ENCODE results near the gene IFNA17. TPM values are rescaled to one million over a fixed set of nuclear protein-coding genes. Genes with fewer than 3 reads are reported as not detected.
"Not testable (repeated sequence)": the region's sequence is repeated elsewhere in the genome, so short reads cannot be mapped to it uniquely, and the experiment has no call there.

IFNA17 gene
- polyA plus RNA-seq, 1 donor from 2014 or later: not detected

DNA sequence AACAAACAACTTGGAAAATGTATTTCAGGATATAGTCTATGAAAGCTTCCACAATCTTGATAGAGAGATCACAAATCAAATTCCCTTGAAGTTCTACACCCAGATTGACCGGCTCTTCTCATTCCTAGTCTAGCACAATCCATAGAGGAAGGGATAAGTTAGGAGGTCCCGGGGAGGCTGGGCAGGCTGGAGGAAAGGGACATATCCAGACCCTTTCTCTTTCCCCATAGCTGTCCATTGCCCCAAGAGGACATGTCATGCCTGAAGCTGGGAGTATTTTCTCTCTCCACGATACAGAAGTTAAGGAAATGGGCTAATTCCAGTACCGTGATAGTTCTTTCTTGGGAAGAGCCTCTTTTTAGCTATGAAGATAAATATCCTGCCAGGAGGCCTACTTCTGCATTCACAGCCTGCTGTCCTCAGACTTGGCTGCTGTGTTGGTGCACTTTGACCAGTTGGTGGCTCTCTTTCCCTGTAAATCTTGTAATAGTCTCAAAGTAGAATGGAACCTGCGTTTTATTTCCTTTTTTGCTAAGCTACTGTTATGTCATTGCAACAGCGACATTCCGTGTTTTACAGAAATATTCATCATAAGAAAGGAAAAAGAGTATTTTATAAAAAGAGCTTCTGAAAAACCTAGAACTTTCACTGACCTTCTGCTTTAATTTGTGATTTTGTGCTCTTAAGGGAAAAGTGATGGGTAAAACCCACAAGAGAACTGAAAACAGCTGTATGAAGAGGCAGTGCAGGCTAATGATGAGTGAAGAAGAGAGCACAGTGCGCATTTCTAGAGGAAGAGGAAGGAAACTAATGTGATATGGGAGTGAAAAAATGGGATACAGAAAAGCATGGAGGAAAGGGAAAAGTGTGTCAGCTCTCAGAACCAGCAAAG, 7.7 kb upstream of the IFNA17 start:
- not testable (repeated sequence) for H4K20me1 ChIP-seq (ENCODE audit: insufficient read depth); H3K9ac ChIP-seq (ENCODE audit: low read length); H3K27ac ChIP-seq (ENCODE audit: low read length); H3K9me2 ChIP-seq (ENCODE audit: insufficient read depth, low read length); H3K9me3 ChIP-seq (ENCODE audit: low read length); H2AFZ ChIP-seq (ENCODE audit: low read depth, low read length); H3K79me2 ChIP-seq (replicated peaks; ENCODE audit: insufficient read depth, low read length); H3K36me3 ChIP-seq (ENCODE audit: insufficient read depth, low read length); H3F3A ChIP-seq (ENCODE audit: insufficient read depth, low read length, poor library complexity, severe bottlenecking); H3K4me3 ChIP-seq (ENCODE audit: low read length); H3K27me3 ChIP-seq (ENCODE audit: insufficient read depth, low read depth, low read length); H3K4me2 ChIP-seq (ENCODE audit: low read length)
- TF ChIP-seq RAD21 (conservative IDR thresholded peaks at IDR 0.05) (peak; percentile 64), SMC3 (conservative IDR thresholded peaks at IDR 0.05; ENCODE audit: poor library complexity) (peak; percentile 56)
- TF ChIP-seq, protein P1, sequence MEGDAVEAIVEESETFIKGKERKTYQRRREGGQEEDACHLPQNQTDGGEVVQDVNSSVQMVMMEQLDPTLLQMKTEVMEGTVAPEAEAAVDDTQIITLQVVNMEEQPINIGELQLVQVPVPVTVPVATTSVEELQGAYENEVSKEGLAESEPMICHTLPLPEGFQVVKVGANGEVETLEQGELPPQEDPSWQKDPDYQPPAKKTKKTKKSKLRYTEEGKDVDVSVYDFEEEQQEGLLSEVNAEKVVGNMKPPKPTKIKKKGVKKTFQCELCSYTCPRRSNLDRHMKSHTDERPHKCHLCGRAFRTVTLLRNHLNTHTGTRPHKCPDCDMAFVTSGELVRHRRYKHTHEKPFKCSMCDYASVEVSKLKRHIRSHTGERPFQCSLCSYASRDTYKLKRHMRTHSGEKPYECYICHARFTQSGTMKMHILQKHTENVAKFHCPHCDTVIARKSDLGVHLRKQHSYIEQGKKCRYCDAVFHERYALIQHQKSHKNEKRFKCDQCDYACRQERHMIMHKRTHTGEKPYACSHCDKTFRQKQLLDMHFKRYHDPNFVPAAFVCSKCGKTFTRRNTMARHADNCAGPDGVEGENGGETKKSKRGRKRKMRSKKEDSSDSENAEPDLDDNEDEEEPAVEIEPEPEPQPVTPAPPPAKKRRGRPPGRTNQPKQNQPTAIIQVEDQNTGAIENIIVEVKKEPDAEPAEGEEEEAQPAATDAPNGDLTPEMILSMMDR (IDR thresholded peaks at IDR 0.05; ENCODE audit: poor library complexity, severe bottlenecking): peak; percentile 69

DNA sequence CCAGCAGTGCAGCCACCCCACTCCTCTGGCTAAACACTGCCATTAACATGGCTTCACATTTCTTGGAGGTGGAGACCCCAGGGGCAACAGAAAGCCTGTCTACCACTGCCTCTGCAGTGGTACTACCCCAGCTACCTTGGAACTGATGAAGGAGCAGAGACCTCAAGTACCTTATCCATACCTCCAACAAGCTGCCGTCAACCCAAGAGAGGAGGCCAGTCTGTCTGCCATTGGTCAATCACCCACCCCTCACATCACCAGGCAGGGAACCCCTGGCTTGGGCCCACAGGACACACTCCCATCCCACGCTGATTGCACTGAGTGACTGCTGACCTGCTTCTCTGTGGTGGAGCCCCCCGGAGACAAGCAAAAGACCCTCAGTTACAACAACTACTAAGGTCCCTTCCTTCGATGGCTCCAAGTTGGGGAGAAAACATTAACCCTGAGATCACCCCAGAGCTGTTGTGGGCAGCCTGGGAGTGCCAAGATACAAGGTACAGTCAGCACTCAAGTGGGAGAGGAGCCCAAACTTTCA, 6.2 kb upstream of the IFNA17 start:
- no peak overlapping the region for H3K4me2 ChIP-seq (ENCODE audit: low read length)
- no peaks in the 10 kb centered on the region for H3K79me2 ChIP-seq (replicated peaks; ENCODE audit: insufficient read depth, low read length)
- no peaks in the 10 kb centered on the region for H3K36me3 ChIP-seq (ENCODE audit: insufficient read depth, low read length)
- no peaks in the 10 kb centered on the region for H3K9me3 ChIP-seq (ENCODE audit: low read length)
- H3K27ac ChIP-seq (ENCODE audit: low read length): no peak overlapping the region
- no peaks in the 10 kb centered on the region for H3F3A ChIP-seq (ENCODE audit: insufficient read depth, low read length, poor library complexity, severe bottlenecking)
- no peaks in the 10 kb centered on the region for H3K27me3 ChIP-seq (ENCODE audit: insufficient read depth, low read depth, low read length)
- H3K9ac ChIP-seq (ENCODE audit: low read length): no peak overlapping the region
- no peak for TF ChIP-seq EP300 (conservative IDR thresholded peaks at IDR 0.05; ENCODE audit: poor library complexity, severe bottlenecking)
- TF ChIP-seq SMC3 (conservative IDR thresholded peaks at IDR 0.05; ENCODE audit: poor library complexity): no peak
- TF ChIP-seq EZH2 (IDR thresholded peaks at IDR 0.05; ENCODE audit: borderline replicate concordance, insufficient read depth, low read length, poor library complexity, severe bottlenecking): no peak
- TF ChIP-seq, protein P2, sequence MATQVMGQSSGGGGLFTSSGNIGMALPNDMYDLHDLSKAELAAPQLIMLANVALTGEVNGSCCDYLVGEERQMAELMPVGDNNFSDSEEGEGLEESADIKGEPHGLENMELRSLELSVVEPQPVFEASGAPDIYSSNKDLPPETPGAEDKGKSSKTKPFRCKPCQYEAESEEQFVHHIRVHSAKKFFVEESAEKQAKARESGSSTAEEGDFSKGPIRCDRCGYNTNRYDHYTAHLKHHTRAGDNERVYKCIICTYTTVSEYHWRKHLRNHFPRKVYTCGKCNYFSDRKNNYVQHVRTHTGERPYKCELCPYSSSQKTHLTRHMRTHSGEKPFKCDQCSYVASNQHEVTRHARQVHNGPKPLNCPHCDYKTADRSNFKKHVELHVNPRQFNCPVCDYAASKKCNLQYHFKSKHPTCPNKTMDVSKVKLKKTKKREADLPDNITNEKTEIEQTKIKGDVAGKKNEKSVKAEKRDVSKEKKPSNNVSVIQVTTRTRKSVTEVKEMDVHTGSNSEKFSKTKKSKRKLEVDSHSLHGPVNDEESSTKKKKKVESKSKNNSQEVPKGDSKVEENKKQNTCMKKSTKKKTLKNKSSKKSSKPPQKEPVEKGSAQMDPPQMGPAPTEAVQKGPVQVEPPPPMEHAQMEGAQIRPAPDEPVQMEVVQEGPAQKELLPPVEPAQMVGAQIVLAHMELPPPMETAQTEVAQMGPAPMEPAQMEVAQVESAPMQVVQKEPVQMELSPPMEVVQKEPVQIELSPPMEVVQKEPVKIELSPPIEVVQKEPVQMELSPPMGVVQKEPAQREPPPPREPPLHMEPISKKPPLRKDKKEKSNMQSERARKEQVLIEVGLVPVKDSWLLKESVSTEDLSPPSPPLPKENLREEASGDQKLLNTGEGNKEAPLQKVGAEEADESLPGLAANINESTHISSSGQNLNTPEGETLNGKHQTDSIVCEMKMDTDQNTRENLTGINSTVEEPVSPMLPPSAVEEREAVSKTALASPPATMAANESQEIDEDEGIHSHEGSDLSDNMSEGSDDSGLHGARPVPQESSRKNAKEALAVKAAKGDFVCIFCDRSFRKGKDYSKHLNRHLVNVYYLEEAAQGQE (IDR thresholded peaks at IDR 0.05; ENCODE audit: borderline replicate concordance): no peak
- TF ChIP-seq TAF1 (IDR thresholded peaks at IDR 0.05; ENCODE audit: low read depth): no peak
- TF ChIP-seq, protein P1 (IDR thresholded peaks at IDR 0.05; ENCODE audit: poor library complexity, severe bottlenecking): no peak
- no peak for TF ChIP-seq RAD21 (conservative IDR thresholded peaks at IDR 0.05)
- TF ChIP-seq MXI1 (conservative IDR thresholded peaks at IDR 0.05; ENCODE audit: poor library complexity, severe bottlenecking): no peak
- no peak for TF ChIP-seq POLR2AphosphoS5 (IDR thresholded peaks at IDR 0.05)
- no peaks in the 10 kb centered on the region for H3K9me2 ChIP-seq (ENCODE audit: insufficient read depth, low read length)
- H4K20me1 ChIP-seq (ENCODE audit: insufficient read depth): no peaks in the 10 kb centered on the region
- H3K4me3 ChIP-seq (ENCODE audit: low read length): no peak overlapping the region
- H2AFZ ChIP-seq (ENCODE audit: low read depth, low read length): no peak overlapping the region

Data from neural cell (in vitro differentiated cells).